22Rv1 (cell line): ENCODE data around the gene NDOR1.

Source experiments
- H3K27ac ChIP-seq: fragments of 450-650 bp; 2 replicates; pipeline ENCODE4 v1.5.1; 2017
- CTCF ChIP-seq: fragments of 450-650 bp; IDR thresholded peaks from 2 replicates; pipeline ENCODE4 v1.5.1; 2017; ENCODE audit warnings: mild to moderate bottlenecking
- ZFX ChIP-seq: fragments of 450-650 bp; IDR thresholded peaks from 2 replicates; pipeline ENCODE4 v1.6.1; 2017; ENCODE audit warnings: antibody characterized with exemption, borderline replicate concordance

NDOR1 gene

DNA sequence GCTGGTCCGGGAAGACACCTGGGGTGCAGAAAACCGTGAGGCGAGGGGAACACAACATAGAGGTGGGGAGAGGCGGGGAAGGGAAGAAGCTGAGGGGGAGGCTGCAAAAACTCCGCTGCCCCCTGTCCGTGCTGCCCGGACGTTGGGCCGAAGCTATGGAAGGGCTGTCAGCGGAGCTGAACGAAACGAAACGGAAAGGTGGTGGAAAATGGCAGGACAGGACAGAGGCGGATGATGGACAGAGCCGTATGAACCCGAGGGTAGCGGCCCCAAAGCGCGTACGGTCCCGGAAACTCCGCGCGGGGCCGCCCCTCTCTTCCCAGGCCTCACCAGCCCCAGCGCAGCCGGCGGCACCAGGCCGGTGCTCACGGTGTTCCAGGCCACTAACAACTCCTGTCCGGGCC lies 17.4 kb upstream of the NDOR1 start:
- peak overlapping the region; percentile 99 for H3K27ac ChIP-seq
- TF ChIP-seq ZFX (no peak), CTCF (no peak)

DNA sequence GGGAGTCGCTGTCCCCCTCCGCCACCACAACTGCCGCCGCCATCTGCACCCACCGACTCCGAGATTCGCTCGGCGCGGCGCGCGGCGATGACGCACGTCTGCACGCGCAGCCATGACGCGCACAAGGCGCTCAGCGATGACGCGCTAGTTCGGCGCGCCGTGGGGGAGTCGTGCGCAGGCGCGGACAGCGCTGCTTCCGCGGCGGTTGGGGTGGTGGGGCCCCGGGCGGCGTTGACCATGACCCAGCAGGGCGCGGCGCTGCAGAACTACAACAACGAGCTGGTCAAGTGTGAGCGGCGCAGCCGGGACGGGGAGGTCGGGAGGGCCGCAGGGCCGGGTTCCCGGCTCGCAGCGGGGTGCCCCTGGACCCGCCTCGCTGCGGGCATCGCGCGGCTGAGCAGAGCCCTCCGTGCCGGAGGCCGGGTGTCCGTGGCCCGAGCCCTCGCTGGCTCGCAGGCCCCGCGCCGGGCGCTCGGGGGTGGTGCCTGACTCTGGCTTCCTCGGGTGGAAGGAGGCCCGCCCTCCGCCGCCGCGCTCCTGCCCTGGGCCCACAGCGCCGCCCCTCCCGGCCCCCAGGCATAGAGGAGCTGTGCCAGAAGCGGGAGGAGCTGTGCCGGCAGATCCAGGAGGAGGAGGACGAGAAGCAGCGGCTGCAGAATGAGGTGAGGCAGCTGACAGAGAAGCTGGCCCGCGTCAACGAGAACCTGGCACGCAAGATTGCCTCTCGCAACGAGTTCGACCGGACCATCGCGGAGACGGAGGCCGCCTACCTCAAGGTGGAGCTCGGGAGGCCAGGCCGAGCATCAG lies 16.8 kb upstream of the NDOR1 start, which contains the start of the genes ANAPC2 and SSNA1:
TSS of gene ANAPC2 (minus strand) at position 71 of the 807 bp plus-strand sequence. CDS start at position 43, 28 bp downstream.
TSS of gene SSNA1 (plus strand) at position 187 of the 807 bp plus-strand sequence. CDS start at position 238, 51 bp downstream.
- peak within 1 kb of the TSS; percentile 99 for H3K27ac ChIP-seq
- TF ChIP-seq ZFX (no peak), CTCF (peak; percentile 59)

DNA sequence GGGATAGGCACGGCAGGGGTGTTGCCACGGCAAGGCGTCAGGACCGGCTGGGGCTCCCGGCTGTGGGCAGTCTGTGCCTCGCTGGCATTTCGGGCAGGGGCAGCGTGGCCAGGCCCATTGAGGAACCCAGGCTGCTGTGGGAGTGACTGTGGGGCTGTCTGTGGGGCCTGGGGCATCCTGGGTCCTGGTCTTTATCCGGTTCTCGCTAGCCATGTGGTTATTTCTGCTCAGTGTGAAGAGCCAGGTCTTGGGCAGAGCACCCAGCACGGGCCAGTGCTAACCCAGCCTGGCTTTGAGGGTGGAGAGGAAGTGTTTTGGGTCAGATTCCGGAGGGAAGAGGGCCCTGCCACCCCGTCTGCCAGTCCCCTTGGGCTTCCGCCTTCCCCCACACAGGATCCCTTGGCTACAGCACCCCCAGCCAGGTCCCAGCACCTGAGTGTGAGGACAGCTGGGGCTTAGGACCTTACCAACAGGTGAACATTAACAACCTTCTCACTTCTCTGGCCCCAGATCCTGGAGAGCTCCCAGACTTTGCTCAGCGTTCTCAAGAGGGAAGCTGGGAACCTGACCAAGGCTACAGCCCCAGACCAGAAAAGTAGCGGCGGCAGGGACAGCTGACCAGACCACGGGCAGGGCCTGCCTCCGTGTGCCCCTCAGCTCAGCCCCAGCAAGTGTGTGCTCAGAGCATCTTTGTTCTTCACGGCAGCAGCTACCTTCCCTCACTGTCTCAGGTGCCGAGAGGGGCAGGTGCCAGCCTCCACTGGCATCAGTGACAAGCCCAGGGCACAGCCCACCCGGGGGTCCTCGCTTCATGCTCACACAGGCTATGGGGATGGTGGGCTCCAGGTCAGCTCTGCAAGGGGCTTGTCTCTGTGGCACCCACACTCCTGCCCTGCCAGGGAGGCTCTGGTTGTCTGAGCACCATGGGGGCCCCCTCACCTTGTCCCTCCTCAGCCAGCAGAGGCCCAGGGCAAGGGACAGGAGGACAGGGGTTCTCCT lies 15.9 kb upstream of the NDOR1 start:
- peak overlapping the region; percentile 99 for H3K27ac ChIP-seq
- TF ChIP-seq ZFX, result no peak
- no peak for TF ChIP-seq CTCF

- TF ChIP-seq ZFX (no peak), CTCF (peak; percentile 42)
- H3K27ac ChIP-seq, result peak overlapping the region; percentile 99
Observed at GRCh38 chr9:137190315-137190856, 15.1 kb upstream of the NDOR1 start.

DNA sequence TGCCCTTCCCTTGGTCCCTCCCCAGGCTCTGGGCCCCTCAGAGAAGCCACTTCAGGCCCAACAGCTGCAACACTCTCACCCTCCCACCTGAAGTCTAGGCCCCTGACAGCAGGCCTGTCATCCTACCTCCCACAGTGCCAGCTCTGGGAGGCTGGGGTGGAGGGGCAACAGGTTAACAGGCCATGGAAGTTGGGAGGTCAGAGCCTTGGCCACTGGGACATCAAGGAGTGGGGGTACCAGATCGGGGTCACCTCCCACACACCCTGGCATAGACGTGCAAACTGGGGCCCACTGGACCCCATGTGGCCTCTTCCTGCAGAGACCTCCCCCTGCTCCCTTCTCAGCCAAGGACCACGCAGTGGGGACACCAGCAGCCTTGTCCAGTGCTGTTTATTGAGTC lies 14.3 kb upstream of the NDOR1 start:
- peak overlapping the region; percentile 99 for H3K27ac ChIP-seq
- TF ChIP-seq CTCF (no peak), ZFX (no peak)

DNA sequence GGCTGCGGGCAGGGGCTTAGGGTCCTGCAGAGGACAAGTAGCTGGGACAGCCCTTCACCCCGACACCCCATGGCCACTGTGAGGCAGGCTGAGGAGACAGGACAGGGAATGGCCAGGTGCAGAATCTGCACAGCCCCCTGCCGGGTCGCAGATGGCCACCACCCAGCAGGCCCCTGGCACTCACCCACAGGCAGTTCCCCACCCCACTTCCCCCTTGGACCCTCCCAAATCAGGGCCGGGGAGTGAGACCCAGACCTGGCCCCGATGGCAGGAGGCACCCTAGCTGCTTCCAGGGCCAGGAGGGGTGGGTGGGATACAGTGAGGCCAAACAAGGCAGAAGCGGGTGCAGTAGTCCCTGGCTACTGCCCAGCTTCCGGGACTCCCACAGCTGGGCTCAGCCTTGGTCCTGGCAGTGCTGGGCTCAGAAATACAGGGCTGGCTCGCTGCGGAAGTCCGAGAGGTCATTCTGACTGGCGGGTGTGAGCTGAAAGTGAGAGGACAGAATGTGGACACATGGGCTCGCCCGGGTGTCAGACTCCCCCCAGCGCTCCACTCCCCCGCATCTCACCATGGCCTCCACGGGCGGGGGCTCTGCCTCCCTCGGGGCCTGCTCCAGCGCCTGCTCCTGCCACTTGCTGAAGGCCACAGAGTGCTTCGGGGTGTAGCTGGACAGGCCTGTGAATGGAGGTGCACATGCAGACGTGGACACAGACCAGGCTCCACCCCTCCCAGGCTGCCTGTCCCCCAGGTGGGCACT lies 13.6 kb upstream of the NDOR1 start:
- no peak for TF ChIP-seq ZFX
- TF ChIP-seq CTCF, result no peak
- H3K27ac ChIP-seq, result no peak overlapping the region
